Activated CD4-positive, alpha-beta T cell treated with anti-CD3 and anti-CD28 coated beads, Interleukin-2, Interleukin-4, amounts not matched to agents 100 ng/mL and 50 ng/mL, durations not matched to agents 16 hours and 8 hours (primary cell): ENCODE data around the gene VPS4A.
"Not testable (repeated sequence)": the region's sequence is repeated elsewhere in the genome, so short reads cannot be mapped to it uniquely, and the experiment has no call there.

Experiments
- DNase-seq: peaks from one replicate; pipeline ENCODE4 v3.0.0-alpha.2; 2020; ENCODE audit warnings: low spot score

VPS4A gene

GRCh38 chr16:69310653-69311532 lies at the start of gene VPS4A:
VPS4A (plus strand) TSS chr16:69311350; CDS start chr16:69311512, 162 bp downstream.
- DNase-seq: peak; percentile 97

- no peak for DNase-seq
Measured at GRCh38 chr16:69266334-69267063, 44.7 kb upstream of the VPS4A start.

GRCh38 chr16:69267633-69268032 lies 43.5 kb upstream of the VPS4A start:
- no peak for DNase-seq

GRCh38 chr16:69270395-69270794 lies 40.8 kb upstream of the VPS4A start:
- DNase-seq: no peak

- no peak for DNase-seq
Measured at GRCh38 chr16:69270831-69271230, 40.3 kb upstream of the VPS4A start.

GRCh38 chr16:69273009-69273408 lies 38.1 kb upstream of the VPS4A start:
- DNase-seq: no peak

GRCh38 chr16:69274699-69275235 lies 36.4 kb upstream of the VPS4A start:
- DNase-seq: no peak

GRCh38 chr16:69276148-69277115 lies 34.7 kb upstream of the VPS4A start:
- no peak for DNase-seq

- DNase-seq: no peak
Measured at GRCh38 chr16:69277413-69277812, 33.7 kb upstream of the VPS4A start.

GRCh38 chr16:69283851-69284250 lies 27.3 kb upstream of the VPS4A start:
- no peak for DNase-seq

GRCh38 chr16:69285240-69285639 lies 25.9 kb upstream of the VPS4A start:
- DNase-seq: no peak

GRCh38 chr16:69286941-69287713 lies 24.0 kb upstream of the VPS4A start:
- DNase-seq: peak; percentile 64

GRCh38 chr16:69291657-69292056 lies 19.5 kb upstream of the VPS4A start:
- DNase-seq: not testable (repeated sequence)

- peak; percentile 25 for DNase-seq
Measured at GRCh38 chr16:69293401-69293800, 17.7 kb upstream of the VPS4A start.

- DNase-seq: no peak
Measured at GRCh38 chr16:69294051-69294450, 17.1 kb upstream of the VPS4A start.

- DNase-seq: not testable (repeated sequence)
Measured at GRCh38 chr16:69296771-69297170, 14.4 kb upstream of the VPS4A start.

GRCh38 chr16:69298261-69298660 lies 12.9 kb upstream of the VPS4A start:
- DNase-seq: no peak

GRCh38 chr16:69301187-69301586 lies 10.0 kb upstream of the VPS4A start:
- DNase-seq: no peak

GRCh38 chr16:69301861-69302260 lies 9.3 kb upstream of the VPS4A start:
- no peak for DNase-seq

- no peak for DNase-seq
Measured at GRCh38 chr16:69302301-69302700, 8.8 kb upstream of the VPS4A start.

- DNase-seq: no peak
Measured at GRCh38 chr16:69306031-69306430, 5.1 kb upstream of the VPS4A start.
